ENCODE results near the gene TEX48.

The TEX48 gene

GRCh38 chr9:114643896-114644295 is 38.1 kb downstream of the TEX48 start:
- H3K4me3 Mint-ChIP-seq, result no peak overlapping the region
- H3K27me3 Mint-ChIP-seq, result no peaks in the 10 kb centered on the region
- no peak overlapping the region for H3K27ac Mint-ChIP-seq
- H3K9me3 Mint-ChIP-seq, result no peaks in the 10 kb centered on the region
- ATAC-seq (replicated peaks) (no peak), DNase-seq (no peak)
- peaks cover 18% of the 10 kb centered on the region for H3K36me3 Mint-ChIP-seq (ENCODE audit: insufficient read depth)
- peaks cover 0 to 3% of the 10 kb centered on the region in 2 donors for H3K4me1 Mint-ChIP-seq (ENCODE audit: low read depth in 2 of 2)

GRCh38 chr9:114643001-114643400 is 39.0 kb downstream of the TEX48 start:
- Mint-ChIP-seq H3K4me1 (ENCODE audit: low read depth in 2 of 2) (peaks cover 0 to 3% of the 10 kb centered on the region in 2 donors), H3K4me3 (no peak overlapping the region), H3K36me3 (ENCODE audit: insufficient read depth) (peaks cover 25% of the 10 kb centered on the region), H3K27ac (no peak overlapping the region), H3K9me3 (no peaks in the 10 kb centered on the region), H3K27me3 (no peaks in the 10 kb centered on the region)
- ATAC-seq (replicated peaks), result no peak
- DNase-seq, result no peak

- H3K9me3 Mint-ChIP-seq, result no peaks in the 10 kb centered on the region
- no peaks in the 10 kb centered on the region for H3K27me3 Mint-ChIP-seq
- ATAC-seq (replicated peaks) (no peak), DNase-seq (no peak)
- H3K4me1 Mint-ChIP-seq (ENCODE audit: low read depth in 2 of 2), result peaks cover 0 to 3% of the 10 kb centered on the region in 2 donors
- peaks cover 30% of the 10 kb centered on the region for H3K36me3 Mint-ChIP-seq (ENCODE audit: insufficient read depth)
- H3K4me3 Mint-ChIP-seq, result no peak overlapping the region
- H3K27ac Mint-ChIP-seq, result peak overlapping the region in 1 of 2 donors; percentile 57
Measured at GRCh38 chr9:114641967-114642366, 40.0 kb downstream of the TEX48 start.

GRCh38 chr9:114638404-114638803 is 43.6 kb downstream of the TEX48 start:
- no peak for ATAC-seq (replicated peaks)
- no peaks in the 10 kb centered on the region for H3K27me3 Mint-ChIP-seq
- no peak overlapping the region for H3K27ac Mint-ChIP-seq

GRCh38 chr9:114634387-114634786 is 47.6 kb downstream of the TEX48 start:
- Mint-ChIP-seq H3K4me3 (no peak overlapping the region), H3K36me3 (ENCODE audit: insufficient read depth) (peaks cover 22% of the 10 kb centered on the region), H3K27ac (no peak overlapping the region), H3K9me3 (no peaks in the 10 kb centered on the region), H3K27me3 (no peaks in the 10 kb centered on the region), H3K4me1 (ENCODE audit: low read depth in 2 of 2) (no peaks in the 10 kb centered on the region)
- ATAC-seq (replicated peaks) (no peak), DNase-seq (no peak)

More at GRCh38 chr9:114638404-114638803, 43.6 kb downstream of the TEX48 start:
- Mint-ChIP-seq H3K9me3 (no peaks in the 10 kb centered on the region), H3K4me1 (ENCODE audit: low read depth in 2 of 2) (peaks cover 0 to 3% of the 10 kb centered on the region in 2 donors), H3K36me3 (ENCODE audit: insufficient read depth) (peaks cover 29% of the 10 kb centered on the region), H3K4me3 (no peak overlapping the region)
- DNase-seq, result no peak

- Mint-ChIP-seq H3K4me1 (ENCODE audit: low read depth in 2 of 2) (no peaks in the 10 kb centered on the region), H3K4me3 (no peak overlapping the region), H3K27me3 (no peaks in the 10 kb centered on the region), H3K36me3 (ENCODE audit: insufficient read depth) (peaks cover 21% of the 10 kb centered on the region), H3K9me3 (no peaks in the 10 kb centered on the region), H3K27ac (no peak overlapping the region)
- DNase-seq (no peak), ATAC-seq (replicated peaks) (no peak)
Measured at GRCh38 chr9:114633438-114634089, 48.4 kb downstream of the TEX48 start.

GRCh38 chr9:114631166-114631565 is 50.8 kb downstream of the TEX48 start:
- ATAC-seq (replicated peaks), result no peak
- H3K27ac Mint-ChIP-seq, result peak overlapping the region; percentile 29 to 68
- no peaks in the 10 kb centered on the region for H3K9me3 Mint-ChIP-seq
- H3K27me3 Mint-ChIP-seq, result no peaks in the 10 kb centered on the region
- no peaks in the 10 kb centered on the region for H3K4me1 Mint-ChIP-seq (ENCODE audit: low read depth in 2 of 2)
- H3K36me3 Mint-ChIP-seq (ENCODE audit: insufficient read depth), result peaks cover 10% of the 10 kb centered on the region
- H3K4me3 Mint-ChIP-seq, result no peak overlapping the region
- no peak for DNase-seq

- ATAC-seq (replicated peaks), result no peak
- no peaks in the 10 kb centered on the region for H3K9me3 Mint-ChIP-seq
- H3K36me3 Mint-ChIP-seq (ENCODE audit: insufficient read depth), result peaks cover 6% of the 10 kb centered on the region
- no peak overlapping the region for H3K27ac Mint-ChIP-seq
- DNase-seq, result no peak
- H3K4me1 Mint-ChIP-seq (ENCODE audit: low read depth in 2 of 2), result peaks cover 0 to 1% of the 10 kb centered on the region in 2 donors
- no peaks in the 10 kb centered on the region for H3K27me3 Mint-ChIP-seq
- H3K4me3 Mint-ChIP-seq, result no peak overlapping the region
Measured at GRCh38 chr9:114629563-114630090, 52.4 kb downstream of the TEX48 start.

GRCh38 chr9:114627553-114627952 is 54.4 kb downstream of the TEX48 start:
- H3K4me1 Mint-ChIP-seq (ENCODE audit: low read depth in 2 of 2), result peaks cover 0 to 4% of the 10 kb centered on the region in 2 donors
- no peak overlapping the region for H3K27ac Mint-ChIP-seq
- DNase-seq, result no peak
- peaks cover 3% of the 10 kb centered on the region for H3K36me3 Mint-ChIP-seq (ENCODE audit: insufficient read depth)
- H3K9me3 Mint-ChIP-seq, result no peaks in the 10 kb centered on the region
- H3K27me3 Mint-ChIP-seq, result no peaks in the 10 kb centered on the region
- H3K4me3 Mint-ChIP-seq, result no peak overlapping the region
- no peak for ATAC-seq (replicated peaks)

GRCh38 chr9:114626415-114627020 is 55.5 kb downstream of the TEX48 start:
- H3K4me1 Mint-ChIP-seq (ENCODE audit: low read depth in 2 of 2), result peaks cover 4 to 5% of the 10 kb centered on the region in 2 donors
- H3K36me3 Mint-ChIP-seq (ENCODE audit: insufficient read depth), result peaks cover 7% of the 10 kb centered on the region
- no peaks in the 10 kb centered on the region for H3K27me3 Mint-ChIP-seq
- ATAC-seq (replicated peaks) (no peak), DNase-seq (no peak)
- no peaks in the 10 kb centered on the region for H3K9me3 Mint-ChIP-seq
- H3K4me3 Mint-ChIP-seq, result no peak overlapping the region
- H3K27ac Mint-ChIP-seq, result no peak overlapping the region

- Mint-ChIP-seq H3K27me3 (no peaks in the 10 kb centered on the region), H3K4me3 (no peak overlapping the region), H3K4me1 (ENCODE audit: low read depth in 2 of 2) (peaks cover 4 to 9% of the 10 kb centered on the region in 2 donors), H3K27ac (peak overlapping the region in 1 of 2 donors; percentile 9), H3K36me3 (ENCODE audit: insufficient read depth) (peaks cover 8% of the 10 kb centered on the region), H3K9me3 (no peaks in the 10 kb centered on the region)
- DNase-seq (no peak), ATAC-seq (replicated peaks) (no peak)
Measured at GRCh38 chr9:114624677-114625076, 57.3 kb downstream of the TEX48 start.

GRCh38 chr9:114621975-114622609 is 59.9 kb downstream of the TEX48 start:
- Mint-ChIP-seq H3K36me3 (ENCODE audit: insufficient read depth) (peaks cover 8% of the 10 kb centered on the region), H3K27me3 (no peaks in the 10 kb centered on the region), H3K4me1 (ENCODE audit: low read depth in 2 of 2) (peaks cover 4 to 10% of the 10 kb centered on the region in 2 donors), H3K4me3 (no peak overlapping the region), H3K27ac (peak overlapping the region in 1 of 2 donors; percentile 3), H3K9me3 (no peaks in the 10 kb centered on the region)
- DNase-seq, result no peak
- ATAC-seq (replicated peaks), result no peak

GRCh38 chr9:114621561-114621960 is 60.4 kb downstream of the TEX48 start:
- Mint-ChIP-seq H3K4me1 (ENCODE audit: low read depth in 2 of 2) (peaks cover 6 to 14% of the 10 kb centered on the region in 2 donors), H3K9me3 (no peaks in the 10 kb centered on the region), H3K36me3 (ENCODE audit: insufficient read depth) (peaks cover 6% of the 10 kb centered on the region), H3K27ac (no peak overlapping the region), H3K27me3 (no peaks in the 10 kb centered on the region), H3K4me3 (no peak overlapping the region)
- ATAC-seq (replicated peaks) (no peak), DNase-seq (no peak)
